ENCODE results near the gene CCDC201.

The CCDC201 gene

GRCh38 chr7:45893374-45893995 lies 20.6 kb upstream of the CCDC201 start:
- no peak for DNase-seq (ENCODE audit: low read depth)

- DNase-seq (ENCODE audit: low read depth): no peak
These were observed 19.6 kb upstream of the CCDC201 start for GRCh38 chr7:45892407-45893035.

- no peak for DNase-seq (ENCODE audit: low read depth)
These were observed 18.9 kb upstream of the CCDC201 start for GRCh38 chr7:45891462-45892402.

GRCh38 chr7:45890902-45891461 lies 18.1 kb upstream of the CCDC201 start:
- no peak for DNase-seq (ENCODE audit: low read depth)

- DNase-seq (ENCODE audit: low read depth): no peak
These were observed 17.4 kb upstream of the CCDC201 start for GRCh38 chr7:45890125-45890901.

GRCh38 chr7:45889367-45890067 lies 16.6 kb upstream of the CCDC201 start:
- no peak for DNase-seq (ENCODE audit: low read depth)

- DNase-seq (ENCODE audit: low read depth): no peak
These were observed 16.1 kb upstream of the CCDC201 start for GRCh38 chr7:45888993-45889366.

- DNase-seq (ENCODE audit: low read depth): no peak
These were observed 15.5 kb upstream of the CCDC201 start, which contains the start of gene IGFBP1 for GRCh38 chr7:45888185-45888992. Gene IGFBP1, plus strand, starts transcription at chr7:45888488. Its CDS starts 165 bp downstream, at chr7:45888653.

- DNase-seq (ENCODE audit: low read depth): no peak
These were observed 14.2 kb upstream of the CCDC201 start for GRCh38 chr7:45886931-45887667.

- peak; percentile 88 for DNase-seq (ENCODE audit: low read depth)
These were observed 12.5 kb upstream of the CCDC201 start for GRCh38 chr7:45885264-45885882.

- DNase-seq (ENCODE audit: low read depth): no peak
These were observed 11.3 kb upstream of the CCDC201 start for GRCh38 chr7:45884136-45884535.

GRCh38 chr7:45882465-45882810 lies 9.6 kb upstream of the CCDC201 start:
- DNase-seq (ENCODE audit: low read depth): no peak

GRCh38 chr7:45881759-45882464 lies 9.0 kb upstream of the CCDC201 start:
- DNase-seq (ENCODE audit: low read depth): no peak

- DNase-seq (ENCODE audit: low read depth): no peak
These were observed 8.4 kb upstream of the CCDC201 start for GRCh38 chr7:45881280-45881758.

GRCh38 chr7:45880433-45880860 lies 7.6 kb upstream of the CCDC201 start:
- DNase-seq (ENCODE audit: low read depth): no peak

GRCh38 chr7:45878457-45879144 lies 5.7 kb upstream of the CCDC201 start:
- no peak for DNase-seq (ENCODE audit: low read depth)

GRCh38 chr7:45876519-45876918 lies 3.6 kb upstream of the CCDC201 start:
- no peak for DNase-seq (ENCODE audit: low read depth)
